NB4 (cell line): ENCODE measurements around the gene LITAF.

Experiments
- DNase-seq: peaks from one replicate; pipeline ENCODE4 v3.0.0; 2010; ENCODE audit warnings: low read depth
- H3K4me3 ChIP-seq: one replicate; pipeline ENCODE4 v1.5.1; 2011; ENCODE audit warnings: mild to moderate bottlenecking, low read depth, low read length, moderate library complexity
- CTCF ChIP-seq: IDR thresholded peaks from one replicate; pipeline ENCODE4 v1.5.1; 2012; ENCODE audit warnings: low read depth, low read length
- MAX ChIP-seq: IDR thresholded peaks from 2 replicates; pipeline ENCODE4 v1.6.1; 2011; ENCODE audit warnings: low read depth, low read length
- MYC ChIP-seq: IDR thresholded peaks from 2 replicates; pipeline ENCODE4 v1.6.1; 2011; ENCODE audit warnings: low read depth, low read length
- POLR2A ChIP-seq: IDR thresholded peaks from 2 replicates; pipeline ENCODE4 v1.6.1; 2011; ENCODE audit warnings: mild to moderate bottlenecking; ENCODE audit not compliant: insufficient read length; ENCODE audit errors: extremely low read depth

LITAF gene

GRCh38 chr16:11553371-11553770 lies 33.3 kb downstream of the LITAF start:
- H3K4me3 ChIP-seq = no peak overlapping the region
- DNase-seq = no peak
- TF ChIP-seq POLR2A = no peak

- DNase-seq = no peak
- TF ChIP-seq MYC = no peak
- TF ChIP-seq MAX = no peak
- no peak for TF ChIP-seq CTCF
- TF ChIP-seq POLR2A = no peak
- no peak overlapping the region for H3K4me3 ChIP-seq
These were observed 34.3 kb downstream of the LITAF start for GRCh38 chr16:11552440-11552839.

GRCh38 chr16:11551842-11552241 lies 34.9 kb downstream of the LITAF start:
- no peak for DNase-seq
- H3K4me3 ChIP-seq = no peak overlapping the region
- TF ChIP-seq POLR2A (no peak), MAX (no peak), CTCF (no peak), MYC (no peak)

GRCh38 chr16:11550791-11551498 lies 35.8 kb downstream of the LITAF start:
- no peak for DNase-seq
- H3K4me3 ChIP-seq = no peak overlapping the region
- TF ChIP-seq CTCF (no peak), MYC (no peak), MAX (no peak), POLR2A (no peak)

GRCh38 chr16:11547118-11547916 lies 39.4 kb downstream of the LITAF start:
- H3K4me3 ChIP-seq = no peak overlapping the region
- TF ChIP-seq POLR2A (no peak), MAX (no peak), CTCF (no peak), MYC (no peak)
- DNase-seq = no peak

- no peak overlapping the region for H3K4me3 ChIP-seq
- DNase-seq = no peak
- no peak for TF ChIP-seq CTCF
- no peak for TF ChIP-seq POLR2A
- no peak for TF ChIP-seq MAX
- no peak for TF ChIP-seq MYC
These were observed 40.1 kb downstream of the LITAF start for GRCh38 chr16:11546608-11547061.
